ENCODE data around the gene XDH. TPM values are rescaled to one million over a fixed set of nuclear protein-coding genes. Genes with fewer than 3 reads are reported as not detected.

XDH gene
- total RNA-seq, 1 donor from 2014 or later: 0.41 TPM

- no peak for TF ChIP-seq CTCF (IDR thresholded peaks at IDR 0.05)
- intact Hi-C loops (cut with DNase I): no loop called here
- no peak for ATAC-seq
- Histone ChIP-seq H3K27me3 (no peaks in the 10 kb centered on the region), H3K9me3 (no peaks in the 10 kb centered on the region), H3K27ac (no peak overlapping the region), H3K4me3 (no peak overlapping the region), H3K4me1 (no peaks in the 10 kb centered on the region), H3K36me3 (no peaks in the 10 kb centered on the region)
- no peak for DNase-seq
These were observed 12.2 kb downstream of the XDH start for GRCh38 chr2:31402388-31402787.

GRCh38 chr2:31401580-31401979 is 13.0 kb downstream of the XDH start:
- Histone ChIP-seq H3K36me3 (no peaks in the 10 kb centered on the region), H3K27ac (no peak overlapping the region), H3K27me3 (no peaks in the 10 kb centered on the region), H3K4me3 (no peak overlapping the region), H3K9me3 (no peaks in the 10 kb centered on the region), H3K4me1 (no peaks in the 10 kb centered on the region)
- DNase-seq: no peak
- intact Hi-C loops (cut with DNase I): no loop called here
- no peak for ATAC-seq
- TF ChIP-seq CTCF (IDR thresholded peaks at IDR 0.05): no peak

- intact Hi-C loops (cut with DNase I): no loop called here
- no peak overlapping the region for H3K27ac ChIP-seq
- TF ChIP-seq CTCF (IDR thresholded peaks at IDR 0.05): no peak
- ATAC-seq (no peak), DNase-seq (no peak)
- no peaks in the 10 kb centered on the region for H3K36me3 ChIP-seq
- H3K27me3 ChIP-seq: no peaks in the 10 kb centered on the region
- H3K4me1 ChIP-seq: no peaks in the 10 kb centered on the region
- no peaks in the 10 kb centered on the region for H3K9me3 ChIP-seq
- H3K4me3 ChIP-seq: no peak overlapping the region
These were observed 15.7 kb downstream of the XDH start for GRCh38 chr2:31398881-31399280.

- no peaks in the 10 kb centered on the region for H3K27me3 ChIP-seq
- H3K27ac ChIP-seq: no peak overlapping the region
- no peaks in the 10 kb centered on the region for H3K4me1 ChIP-seq
- no peak for TF ChIP-seq CTCF (IDR thresholded peaks at IDR 0.05)
- H3K36me3 ChIP-seq: no peaks in the 10 kb centered on the region
- no peak for DNase-seq
- no peak overlapping the region for H3K4me3 ChIP-seq
- intact Hi-C loops (cut with DNase I): no loop called here
- ATAC-seq: peak; percentile 22
- no peaks in the 10 kb centered on the region for H3K9me3 ChIP-seq
These were observed 17.4 kb downstream of the XDH start for GRCh38 chr2:31397094-31397493.

GRCh38 chr2:31390324-31390723 is 24.2 kb downstream of the XDH start:
- H3K4me3 ChIP-seq: no peak overlapping the region
- DNase-seq (no peak), ATAC-seq (no peak)
- H3K27me3 ChIP-seq: no peaks in the 10 kb centered on the region
- intact Hi-C loops (cut with DNase I): no loop called here
- no peak for TF ChIP-seq CTCF (IDR thresholded peaks at IDR 0.05)
- H3K4me1 ChIP-seq: no peaks in the 10 kb centered on the region
- H3K36me3 ChIP-seq: no peaks in the 10 kb centered on the region
- no peaks in the 10 kb centered on the region for H3K9me3 ChIP-seq
- no peak overlapping the region for H3K27ac ChIP-seq

- H3K36me3 ChIP-seq: no peaks in the 10 kb centered on the region
- no peak for TF ChIP-seq CTCF (IDR thresholded peaks at IDR 0.05)
- H3K27ac ChIP-seq: no peak overlapping the region
- no peak for DNase-seq
- ATAC-seq: no peak
- intact Hi-C loops (cut with DNase I): no loop called here
- H3K4me3 ChIP-seq: no peak overlapping the region
- no peaks in the 10 kb centered on the region for H3K4me1 ChIP-seq
- H3K9me3 ChIP-seq: no peaks in the 10 kb centered on the region
- no peaks in the 10 kb centered on the region for H3K27me3 ChIP-seq
These were observed 25.8 kb downstream of the XDH start for GRCh38 chr2:31388736-31389135.

Data from upper lobe of right lung (tissue), 1 donor.